ENCODE results near the gene OR2F1.

OR2F1 gene

DNA sequence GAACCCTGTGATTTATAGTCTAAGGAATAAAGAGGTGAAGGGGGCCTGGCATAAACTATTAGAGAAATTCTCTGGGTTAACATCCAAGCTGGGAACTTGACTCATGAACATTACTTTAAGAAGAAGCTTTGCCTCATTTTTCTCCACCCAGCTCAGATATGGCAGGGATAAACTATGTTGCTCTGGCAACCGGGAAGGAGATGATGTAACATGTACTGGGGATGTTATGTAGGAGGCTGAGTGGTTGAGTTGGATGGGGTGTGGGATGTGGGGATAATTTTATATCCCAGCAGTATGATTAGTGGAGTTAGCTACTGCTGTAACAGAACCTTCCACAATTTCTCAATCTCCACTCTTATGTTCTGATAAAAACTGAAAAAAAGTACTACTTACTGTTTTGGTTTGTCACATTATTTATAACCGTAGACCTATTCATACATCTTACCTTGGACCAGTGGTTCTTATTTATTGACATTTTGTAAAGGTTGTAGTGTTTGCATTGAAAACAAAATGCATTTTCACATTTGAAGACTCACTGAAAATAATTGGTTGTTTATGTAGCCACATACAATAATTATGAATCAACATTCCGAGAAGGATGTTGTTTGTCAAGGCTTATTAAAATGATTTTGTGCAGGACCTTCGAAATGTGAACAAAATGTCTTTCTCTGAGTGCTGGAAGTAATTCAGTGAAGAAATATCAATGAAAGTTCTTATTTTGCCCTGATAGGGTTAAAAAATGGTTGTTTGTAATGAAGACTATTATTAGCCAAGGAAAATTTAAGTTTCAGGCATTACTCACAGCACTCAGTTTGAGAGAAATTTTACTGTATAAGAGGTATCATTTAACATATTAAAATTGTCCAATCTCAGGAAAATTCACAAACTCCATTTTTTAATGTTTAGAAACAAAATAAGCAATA, 18.3 kb upstream of the OR2F1 start:
- DNase-seq (no peak), ATAC-seq (ENCODE audit: insufficient read depth, low read depth) (no peak)
- no peaks in the 10 kb centered on the region for H3K79me2 ChIP-seq (ENCODE audit: insufficient read depth, low read length)
- H3K27ac ChIP-seq (ENCODE audit: low read length): no peak overlapping the region
- no peaks in the 10 kb centered on the region for H4K20me1 ChIP-seq (ENCODE audit: insufficient read depth, low read length)
- no peak overlapping the region for H3K4me3 ChIP-seq (ENCODE audit: low read depth in 1 of 2, low read length in 2 of 2)
- H3K36me3 ChIP-seq (ENCODE audit: insufficient read depth, low read length): no peaks in the 10 kb centered on the region
- H3K9ac ChIP-seq (ENCODE audit: low read depth, low read length): no peak overlapping the region
- H3K27me3 ChIP-seq (ENCODE audit: insufficient read depth, low read length, poor library complexity): no peaks in the 10 kb centered on the region
- H3K4me1 ChIP-seq (ENCODE audit: insufficient read depth, low read length): no peaks in the 10 kb centered on the region
- no peak overlapping the region for H2AFZ ChIP-seq (ENCODE audit: low read depth, low read length)
- TF ChIP-seq EZH2 (IDR thresholded peaks at IDR 0.05; ENCODE audit: borderline replicate concordance, low read depth, low read length, severe bottlenecking): no peak
- TF ChIP-seq, protein P1, sequence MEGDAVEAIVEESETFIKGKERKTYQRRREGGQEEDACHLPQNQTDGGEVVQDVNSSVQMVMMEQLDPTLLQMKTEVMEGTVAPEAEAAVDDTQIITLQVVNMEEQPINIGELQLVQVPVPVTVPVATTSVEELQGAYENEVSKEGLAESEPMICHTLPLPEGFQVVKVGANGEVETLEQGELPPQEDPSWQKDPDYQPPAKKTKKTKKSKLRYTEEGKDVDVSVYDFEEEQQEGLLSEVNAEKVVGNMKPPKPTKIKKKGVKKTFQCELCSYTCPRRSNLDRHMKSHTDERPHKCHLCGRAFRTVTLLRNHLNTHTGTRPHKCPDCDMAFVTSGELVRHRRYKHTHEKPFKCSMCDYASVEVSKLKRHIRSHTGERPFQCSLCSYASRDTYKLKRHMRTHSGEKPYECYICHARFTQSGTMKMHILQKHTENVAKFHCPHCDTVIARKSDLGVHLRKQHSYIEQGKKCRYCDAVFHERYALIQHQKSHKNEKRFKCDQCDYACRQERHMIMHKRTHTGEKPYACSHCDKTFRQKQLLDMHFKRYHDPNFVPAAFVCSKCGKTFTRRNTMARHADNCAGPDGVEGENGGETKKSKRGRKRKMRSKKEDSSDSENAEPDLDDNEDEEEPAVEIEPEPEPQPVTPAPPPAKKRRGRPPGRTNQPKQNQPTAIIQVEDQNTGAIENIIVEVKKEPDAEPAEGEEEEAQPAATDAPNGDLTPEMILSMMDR (IDR thresholded peaks at IDR 0.05; ENCODE audit: borderline replicate concordance, extremely low read depth, low read length, poor library complexity, severe bottlenecking): no peak
- no peaks in the 10 kb centered on the region for H3K9me3 ChIP-seq (ENCODE audit: insufficient read depth, low read length, severe bottlenecking)
- no peak overlapping the region for H3K4me2 ChIP-seq (ENCODE audit: insufficient read depth, low read length)

DNA sequence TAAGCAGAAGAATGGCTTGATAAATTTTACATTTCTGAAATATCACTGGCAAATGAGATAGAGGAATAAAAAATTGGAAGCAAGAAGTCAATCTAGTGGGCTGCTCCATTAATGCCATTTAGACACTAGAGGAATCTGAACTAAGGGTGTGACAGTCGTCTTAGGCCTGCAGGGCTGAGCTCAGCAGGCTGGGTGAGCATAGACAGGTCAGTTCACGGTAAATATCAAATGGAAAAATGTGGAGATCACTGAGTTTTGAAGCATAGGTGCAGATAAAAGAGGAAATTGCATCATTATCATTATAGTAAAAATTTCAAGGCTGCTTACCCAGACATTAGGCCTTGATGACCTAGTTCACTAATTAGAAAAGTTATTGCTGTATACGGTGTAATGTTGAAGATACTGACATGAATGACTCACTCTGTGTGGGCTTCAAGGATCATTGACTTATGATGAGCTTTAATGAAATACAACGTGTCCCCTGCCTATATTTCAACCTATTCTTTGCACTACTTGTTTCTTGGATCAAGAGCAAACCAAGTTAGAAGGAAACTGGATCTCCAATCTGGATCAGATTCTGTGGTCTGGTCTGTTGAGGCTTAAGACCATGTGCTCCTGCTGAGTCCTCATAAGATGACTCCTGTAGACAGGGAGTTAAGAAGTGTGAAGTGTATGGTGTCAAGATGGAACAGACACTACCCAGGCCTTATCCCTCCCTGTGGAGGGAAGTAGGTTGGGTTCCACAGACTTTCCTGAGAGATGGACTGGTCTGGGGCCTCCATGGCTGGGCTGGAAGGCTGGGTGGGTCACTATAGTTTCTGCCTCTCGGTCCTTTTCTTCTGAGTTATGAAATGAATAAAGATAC, 16.0 kb upstream of the OR2F1 start:
- H3K4me3 ChIP-seq (ENCODE audit: low read depth in 1 of 2, low read length in 2 of 2): no peak overlapping the region
- H2AFZ ChIP-seq (ENCODE audit: low read depth, low read length): no peak overlapping the region
- no peaks in the 10 kb centered on the region for H3K27me3 ChIP-seq (ENCODE audit: insufficient read depth, low read length, poor library complexity)
- H4K20me1 ChIP-seq (ENCODE audit: insufficient read depth, low read length): no peaks in the 10 kb centered on the region
- H3K36me3 ChIP-seq (ENCODE audit: insufficient read depth, low read length): no peaks in the 10 kb centered on the region
- no peaks in the 10 kb centered on the region for H3K79me2 ChIP-seq (ENCODE audit: insufficient read depth, low read length)
- no peak for TF ChIP-seq EZH2 (IDR thresholded peaks at IDR 0.05; ENCODE audit: borderline replicate concordance, low read depth, low read length, severe bottlenecking)
- TF ChIP-seq, protein P1 (IDR thresholded peaks at IDR 0.05; ENCODE audit: borderline replicate concordance, extremely low read depth, low read length, poor library complexity, severe bottlenecking): no peak
- no peak for DNase-seq
- no peak overlapping the region for H3K4me2 ChIP-seq (ENCODE audit: insufficient read depth, low read length)
- no peak overlapping the region for H3K9ac ChIP-seq (ENCODE audit: low read depth, low read length)
- no peak overlapping the region for H3K27ac ChIP-seq (ENCODE audit: low read length)
- no peaks in the 10 kb centered on the region for H3K4me1 ChIP-seq (ENCODE audit: insufficient read depth, low read length)
- no peaks in the 10 kb centered on the region for H3K9me3 ChIP-seq (ENCODE audit: insufficient read depth, low read length, severe bottlenecking)
- no peak for ATAC-seq (ENCODE audit: insufficient read depth, low read depth)

GRCh38 chr7:143945423-143945822, 9.2 kb upstream of the OR2F1 start:
- DNase-seq (no peak), ATAC-seq (ENCODE audit: insufficient read depth, low read depth) (no peak)
- TF ChIP-seq EZH2 (IDR thresholded peaks at IDR 0.05; ENCODE audit: borderline replicate concordance, low read depth, low read length, severe bottlenecking): no peak
- TF ChIP-seq, protein P1 (IDR thresholded peaks at IDR 0.05; ENCODE audit: borderline replicate concordance, extremely low read depth, low read length, poor library complexity, severe bottlenecking): no peak
- Histone ChIP-seq H3K4me3 (ENCODE audit: low read depth in 1 of 2, low read length in 2 of 2) (no peak overlapping the region), H2AFZ (ENCODE audit: low read depth, low read length) (no peak overlapping the region), H3K36me3 (ENCODE audit: insufficient read depth, low read length) (no peaks in the 10 kb centered on the region), H3K27ac (ENCODE audit: low read length) (no peak overlapping the region), H3K4me2 (ENCODE audit: insufficient read depth, low read length) (no peak overlapping the region), H3K4me1 (ENCODE audit: insufficient read depth, low read length) (no peaks in the 10 kb centered on the region), H3K9ac (ENCODE audit: low read depth, low read length) (no peak overlapping the region), H3K79me2 (ENCODE audit: insufficient read depth, low read length) (no peaks in the 10 kb centered on the region), H4K20me1 (ENCODE audit: insufficient read depth, low read length) (no peaks in the 10 kb centered on the region), H3K27me3 (ENCODE audit: insufficient read depth, low read length, poor library complexity) (peaks cover 3% of the 10 kb centered on the region), H3K9me3 (ENCODE audit: insufficient read depth, low read length, severe bottlenecking) (no peaks in the 10 kb centered on the region)

Measured in DND-41 (cell line).